ENCODE results near the gene IQGAP2. TPM values are rescaled to one million over a fixed set of nuclear protein-coding genes. Genes with fewer than 3 reads are reported as not detected.

IQGAP2 gene
- total RNA-seq, 4 donors from 2014 or later: 22.6 to 63.9 (median 28.3) TPM

- TF ChIP-seq CTCF (IDR thresholded peaks at IDR 0.05): no peak
- DNase-seq (ENCODE audit: low spot score): no peak
- ATAC-seq (ENCODE audit: low FRiP score): no peak
Observed at GRCh38 chr5:76744632-76745031, 341.5 kb downstream of the IQGAP2 start.

GRCh38 chr5:76745670-76746069 lies 342.6 kb downstream of the IQGAP2 start:
- DNase-seq (ENCODE audit: low spot score) (no peak), ATAC-seq (ENCODE audit: low FRiP score) (no peak)
- no peak for TF ChIP-seq CTCF (IDR thresholded peaks at IDR 0.05)

GRCh38 chr5:76746677-76747076 lies 343.6 kb downstream of the IQGAP2 start:
- ATAC-seq (ENCODE audit: low FRiP score): no peak

GRCh38 chr5:76747706-76748105 lies 344.6 kb downstream of the IQGAP2 start:
- TF ChIP-seq CTCF (IDR thresholded peaks at IDR 0.05): no peak
- no peak for ATAC-seq (ENCODE audit: low FRiP score)
- no peak for DNase-seq (ENCODE audit: low spot score)

More at GRCh38 chr5:76746677-76747076, 343.6 kb downstream of the IQGAP2 start:
- no peak for TF ChIP-seq CTCF (IDR thresholded peaks at IDR 0.05)
- DNase-seq (ENCODE audit: low spot score): no peak

GRCh38 chr5:76751291-76751690 lies 348.2 kb downstream of the IQGAP2 start:
- no peak for TF ChIP-seq CTCF (IDR thresholded peaks at IDR 0.05)
- no peak for DNase-seq (ENCODE audit: low spot score)
- ATAC-seq (ENCODE audit: low FRiP score): no peak

GRCh38 chr5:76754668-76755078 lies 351.6 kb downstream of the IQGAP2 start:
- ATAC-seq (ENCODE audit: low FRiP score) (no peak), DNase-seq (ENCODE audit: low spot score) (no peak)
- TF ChIP-seq CTCF (IDR thresholded peaks at IDR 0.05): no peak

GRCh38 chr5:76755779-76756637 lies 352.9 kb downstream of the IQGAP2 start:
- TF ChIP-seq CTCF (IDR thresholded peaks at IDR 0.05): no peak
- DNase-seq (ENCODE audit: low spot score) (no peak), ATAC-seq (ENCODE audit: low FRiP score) (no peak)

All from omental fat pad (tissue), 4 donors.